Effector memory CD4-positive, alpha-beta T cell (primary cell): Measurements from ENCODE around the gene KRTAP5-9.
"Not testable (repeated sequence)": the region's sequence is repeated elsewhere in the genome, so short reads cannot be mapped to it uniquely, and the experiment has no call there.

Experiments
- DNase-seq, 3 donors: peaks; one replicate each; pipeline ENCODE4 v3.0.0-alpha.2; 2020
- H3K27ac ChIP-seq: 2 replicates; pipeline ENCODE4 v1.7.0; 2013; ENCODE audit warnings: mild to moderate bottlenecking, low read length, moderate library complexity; ENCODE audit not compliant: insufficient read depth, poor library complexity, severe bottlenecking
- H3K27me3 ChIP-seq: replicated peaks from 2 replicates; pipeline ENCODE4 v1.7.0; 2013; ENCODE audit warnings: mild to moderate bottlenecking, low read length; ENCODE audit not compliant: insufficient read depth, control insufficient read depth, poor library complexity, severe bottlenecking
- H3K36me3 ChIP-seq: 2 replicates; pipeline ENCODE4 v1.7.0; 2013; ENCODE audit warnings: mild to moderate bottlenecking, low read length, moderate library complexity; ENCODE audit not compliant: control insufficient read depth, insufficient read depth
- H3K4me1 ChIP-seq: 2 replicates; pipeline ENCODE4 v1.7.0; 2013; ENCODE audit warnings: low read length, mild to moderate bottlenecking; ENCODE audit not compliant: control insufficient read depth, insufficient read depth, poor library complexity, severe bottlenecking
- H3K4me3 ChIP-seq: 2 replicates; pipeline ENCODE4 v1.7.0; 2013; ENCODE audit warnings: low read length, low read depth, mild to moderate bottlenecking; ENCODE audit not compliant: insufficient read depth, poor library complexity, severe bottlenecking
- H3K9me3 ChIP-seq: 2 replicates; pipeline ENCODE4 v1.7.0; 2013; ENCODE audit warnings: mild to moderate bottlenecking, low read length, moderate library complexity; ENCODE audit not compliant: control insufficient read depth

Gene KRTAP5-9

DNA sequence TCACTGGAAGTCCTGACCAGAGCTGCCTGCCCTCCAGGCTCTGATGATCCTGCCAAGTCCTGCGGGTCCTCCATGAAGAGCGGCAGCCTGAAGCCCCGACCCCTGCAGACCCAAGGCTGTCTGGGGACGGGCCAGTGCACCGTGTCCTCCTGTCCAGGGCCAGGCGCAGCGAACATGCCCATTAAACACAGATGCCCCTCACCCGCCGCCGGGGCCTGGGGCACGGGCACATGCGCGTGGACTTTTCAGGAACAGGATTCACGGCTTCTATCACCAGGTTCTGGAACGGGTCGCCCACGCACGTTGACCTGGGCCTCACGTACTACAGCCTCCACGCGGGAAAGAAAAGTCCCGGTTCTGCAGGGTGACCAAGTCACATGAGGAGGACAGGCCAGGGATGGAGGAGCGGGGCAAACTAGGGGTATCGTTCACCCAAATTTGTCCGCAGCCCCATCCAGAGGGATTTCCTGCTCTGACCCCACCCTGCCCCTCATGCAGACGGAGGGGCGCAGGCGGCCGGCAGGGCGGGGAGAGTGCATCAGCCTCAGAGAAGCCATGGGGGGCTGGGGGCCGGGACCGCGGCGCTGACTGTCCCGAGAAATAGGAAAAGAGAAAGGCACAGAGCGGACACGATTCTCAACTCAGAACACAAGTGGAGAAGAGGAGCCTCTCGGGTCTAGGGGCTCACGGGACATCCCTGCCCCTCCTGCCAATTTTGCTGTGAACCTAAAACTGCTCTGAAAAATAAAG is 23.1 kb downstream of the KRTAP5-9 start:
- not testable (repeated sequence) for H3K27me3 ChIP-seq, H3K9me3 ChIP-seq, H3K27ac ChIP-seq, H3K4me1 ChIP-seq, H3K36me3 ChIP-seq, DNase-seq, H3K4me3 ChIP-seq

DNA sequence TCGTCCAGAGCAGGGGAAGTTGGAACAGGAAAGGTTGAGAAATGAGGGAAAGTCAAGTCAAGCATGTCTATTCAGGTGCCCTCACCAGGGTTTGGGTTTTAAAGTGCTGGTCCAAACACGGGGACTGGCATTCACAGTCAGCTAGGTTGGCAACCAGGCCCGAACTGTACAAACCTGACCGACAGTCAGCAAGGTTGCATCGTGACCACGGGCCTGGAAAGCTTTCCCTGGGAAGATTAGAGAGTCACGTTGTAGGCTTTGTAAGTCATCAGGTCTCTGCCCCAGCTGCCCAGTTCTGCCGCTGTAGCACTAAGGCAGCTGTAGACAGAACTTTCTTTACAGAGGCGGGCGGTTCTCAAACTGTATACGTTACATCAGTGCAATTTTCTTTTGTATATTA is 24.6 kb downstream of the KRTAP5-9 start:
- no peak overlapping the region for H3K27ac ChIP-seq
- H3K9me3 ChIP-seq, result no peaks in the 10 kb centered on the region
- no peaks in the 10 kb centered on the region for H3K27me3 ChIP-seq
- no peaks in the 10 kb centered on the region for H3K36me3 ChIP-seq
- DNase-seq, result no peak
- H3K4me3 ChIP-seq, result no peak overlapping the region
- H3K4me1 ChIP-seq, result no peaks in the 10 kb centered on the region

DNA sequence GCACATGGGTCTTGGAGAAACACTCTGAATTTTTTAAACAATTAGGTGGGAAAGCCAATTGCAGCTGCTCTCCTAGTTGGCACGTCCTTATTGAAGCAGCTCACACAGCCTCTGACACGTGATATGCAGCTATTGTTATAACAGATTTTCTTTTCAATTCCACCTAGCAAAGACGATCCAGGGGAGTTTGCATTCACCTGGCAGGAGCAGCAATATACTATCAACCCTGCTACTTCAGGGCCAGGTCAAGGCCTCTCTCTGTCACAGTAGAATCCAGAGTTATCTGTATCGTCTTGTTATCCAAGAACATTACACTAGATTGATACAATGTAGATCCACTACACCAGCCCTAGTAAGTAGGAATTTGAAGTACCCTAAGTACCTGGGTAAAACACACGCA is 26.2 kb downstream of the KRTAP5-9 start:
- Histone ChIP-seq H3K36me3 (no peaks in the 10 kb centered on the region), H3K4me1 (no peaks in the 10 kb centered on the region), H3K27ac (no peak overlapping the region), H3K9me3 (no peaks in the 10 kb centered on the region), H3K27me3 (no peaks in the 10 kb centered on the region), H3K4me3 (no peak overlapping the region)
- no peak for DNase-seq

DNA sequence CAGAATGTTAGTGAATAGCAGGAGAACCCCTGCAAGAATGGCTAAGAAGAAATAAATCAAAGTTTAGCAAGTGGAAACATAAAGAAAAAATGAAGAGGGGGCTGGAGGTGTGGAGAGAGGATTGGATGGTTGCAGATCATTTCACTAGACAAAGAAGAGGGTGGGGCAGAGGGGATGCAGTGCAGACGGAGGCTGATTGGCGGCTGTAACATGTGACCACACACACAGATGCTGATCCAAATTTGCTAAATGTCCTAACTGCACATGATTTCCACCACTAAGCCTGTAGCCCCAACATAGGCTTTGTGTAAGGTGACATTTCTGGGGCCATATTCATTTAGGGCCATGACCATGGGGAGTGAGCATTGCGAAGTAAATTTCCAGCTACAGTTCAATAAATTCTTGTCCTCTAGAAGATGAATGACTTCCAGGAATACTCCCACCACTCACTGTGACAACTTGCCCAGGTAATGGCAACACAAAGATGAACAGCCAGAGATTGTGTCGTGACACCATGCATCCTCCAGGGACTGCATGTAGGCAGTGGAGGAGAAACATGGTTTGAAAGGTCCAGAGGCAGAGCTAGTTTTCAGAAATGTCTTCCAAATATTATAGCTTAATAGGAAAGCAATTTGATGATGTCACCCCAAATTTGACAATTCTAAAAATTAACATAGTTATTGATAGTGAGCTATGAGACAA is 27.7 kb downstream of the KRTAP5-9 start:
- Histone ChIP-seq H3K27ac (no peak overlapping the region), H3K36me3 (no peaks in the 10 kb centered on the region), H3K27me3 (no peaks in the 10 kb centered on the region), H3K4me3 (no peak overlapping the region), H3K4me1 (no peaks in the 10 kb centered on the region), H3K9me3 (no peaks in the 10 kb centered on the region)
- DNase-seq, result no peak

DNA sequence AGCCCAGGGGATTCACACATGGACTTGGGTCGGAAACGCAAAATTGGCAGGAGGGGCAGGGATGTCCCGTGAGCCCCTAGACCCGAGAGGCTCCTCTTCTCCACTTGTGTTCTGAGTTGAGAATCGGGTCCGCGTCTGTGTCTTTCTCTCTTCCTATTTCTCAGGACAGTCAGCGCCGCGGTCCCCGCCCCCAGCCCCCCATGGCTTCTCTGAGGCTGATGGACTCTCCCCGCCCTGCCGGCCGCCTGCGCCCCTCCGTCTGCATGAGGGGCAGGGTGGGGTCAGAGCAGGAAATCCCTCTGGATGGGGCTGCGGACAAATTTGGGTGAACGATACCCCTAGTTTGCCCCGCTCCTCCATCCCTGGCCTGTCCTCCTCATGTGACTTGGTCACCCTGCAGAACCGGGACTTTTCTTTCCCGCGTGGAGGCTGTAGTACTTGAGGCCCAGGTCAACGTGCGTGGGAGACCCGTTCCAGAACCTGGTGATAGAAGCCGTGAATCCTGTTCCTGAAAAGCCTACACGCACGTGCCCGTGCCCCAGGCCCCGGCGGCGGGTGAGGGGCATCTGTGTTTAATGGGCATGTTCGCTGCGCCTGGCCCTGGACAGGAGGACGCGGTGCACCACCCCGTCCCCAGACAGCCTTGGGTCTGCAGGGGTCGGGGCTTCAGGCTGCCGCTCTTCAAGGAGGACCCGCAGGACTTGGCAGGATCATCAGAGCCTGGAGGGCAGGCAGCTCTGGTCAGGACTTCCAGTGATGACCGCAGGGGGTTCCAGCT is 28.7 kb downstream of the KRTAP5-9 start:
- H3K4me3 ChIP-seq, H3K4me1 ChIP-seq, H3K36me3 ChIP-seq: not testable (repeated sequence)

DNA sequence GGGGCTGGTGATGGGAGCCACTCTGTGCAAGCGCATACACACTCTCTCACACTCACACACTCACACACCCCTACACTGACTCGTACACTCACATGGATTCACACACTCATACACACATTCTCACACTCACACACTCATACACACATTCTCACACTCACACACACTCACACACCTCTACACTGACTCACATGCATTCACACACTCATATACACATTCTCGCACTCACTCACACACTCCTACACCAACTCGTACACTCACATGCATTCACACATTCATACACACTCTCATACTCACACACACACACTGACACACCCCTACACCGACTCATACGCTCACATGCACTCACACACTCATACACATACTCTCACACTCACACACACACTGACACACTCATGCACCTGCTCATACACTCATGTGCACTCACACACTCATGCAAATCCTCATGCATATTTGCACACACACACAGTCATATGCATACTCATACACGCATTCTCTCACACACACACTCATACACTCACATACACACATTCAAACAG is 29.3 kb downstream of the KRTAP5-9 start:
- Histone ChIP-seq H3K9me3 (no peaks in the 10 kb centered on the region), H3K36me3 (no peaks in the 10 kb centered on the region), H3K4me1 (no peaks in the 10 kb centered on the region), H3K27me3 (no peaks in the 10 kb centered on the region), H3K4me3 (no peak overlapping the region), H3K27ac (no peak overlapping the region)
- no peak for DNase-seq

More for the DNA sequence above, 28.7 kb downstream of the KRTAP5-9 start:
- not testable (repeated sequence) for H3K27ac ChIP-seq, DNase-seq, H3K9me3 ChIP-seq, H3K27me3 ChIP-seq

DNA sequence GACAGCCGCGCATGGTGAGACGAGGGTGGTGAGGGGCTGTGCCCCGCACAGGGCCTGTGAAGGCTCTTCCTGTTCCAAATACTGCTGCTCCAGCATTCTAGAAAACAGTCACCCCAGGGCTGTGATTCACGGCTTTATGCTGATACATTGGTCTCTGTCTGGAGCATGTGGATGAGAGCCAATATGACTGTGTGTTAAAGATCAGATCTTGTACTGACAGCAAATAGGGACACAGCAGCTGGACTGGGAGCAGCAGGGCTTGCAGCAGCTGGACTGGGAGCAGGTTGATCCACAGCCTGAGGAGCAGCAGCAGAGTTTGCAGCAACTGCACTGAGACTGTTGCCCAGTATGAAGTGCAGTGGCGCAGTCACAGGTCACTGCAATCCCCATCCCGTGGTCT is 31.3 kb downstream of the KRTAP5-9 start:
- DNase-seq, H3K9me3 ChIP-seq, H3K27me3 ChIP-seq, H3K4me3 ChIP-seq, H3K27ac ChIP-seq, H3K36me3 ChIP-seq, H3K4me1 ChIP-seq: not testable (repeated sequence)

DNA sequence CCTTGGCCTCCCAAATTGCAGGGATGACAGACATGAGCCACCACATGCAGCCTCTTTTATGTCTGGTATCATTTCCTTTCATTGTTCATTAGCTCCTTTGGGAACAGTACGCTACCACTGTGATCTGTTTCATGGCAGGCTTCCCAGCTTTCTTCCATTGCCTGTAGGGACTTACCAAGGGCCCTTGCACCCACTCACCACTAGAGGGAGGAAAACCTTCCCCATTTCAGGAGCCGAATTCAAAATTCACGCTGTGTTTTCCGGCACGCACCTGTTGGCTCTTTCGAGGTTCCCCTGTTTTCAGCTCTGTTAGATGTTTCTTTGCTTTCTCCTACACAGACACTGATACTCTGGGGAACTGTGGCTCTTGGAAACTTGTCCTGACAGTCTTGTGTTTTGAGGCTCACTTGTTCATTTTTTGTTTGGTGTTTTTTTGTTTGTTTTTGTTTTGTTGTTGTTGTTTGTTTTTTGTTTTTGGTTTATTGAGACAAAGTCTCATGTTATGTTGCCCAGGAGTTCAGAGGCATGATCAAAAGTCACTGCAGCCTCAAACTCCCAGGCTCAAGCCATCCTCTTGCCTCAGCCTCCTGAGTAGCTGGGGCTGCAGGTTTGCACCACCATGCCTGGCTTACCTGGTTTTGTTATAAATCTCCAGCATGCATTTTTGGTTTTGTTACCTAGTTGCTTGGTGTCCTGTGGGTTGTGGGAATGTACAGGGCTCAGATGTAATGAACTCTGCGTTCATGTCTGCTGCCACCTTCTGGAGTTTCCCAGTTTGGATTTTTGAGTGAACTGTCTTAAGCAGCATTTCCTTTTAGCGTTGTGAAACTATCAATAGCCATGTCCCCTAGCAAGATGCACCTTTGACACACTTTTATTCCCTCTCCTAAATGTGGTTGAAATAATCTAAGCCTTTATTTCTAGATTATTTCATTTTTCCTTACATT is 32.1 kb downstream of the KRTAP5-9 start:
- no peaks in the 10 kb centered on the region for H3K27me3 ChIP-seq
- no peak for DNase-seq
- H3K9me3 ChIP-seq, result no peaks in the 10 kb centered on the region
- H3K27ac ChIP-seq, result no peak overlapping the region
- no peak overlapping the region for H3K4me3 ChIP-seq
- no peaks in the 10 kb centered on the region for H3K36me3 ChIP-seq
- no peaks in the 10 kb centered on the region for H3K4me1 ChIP-seq

DNA sequence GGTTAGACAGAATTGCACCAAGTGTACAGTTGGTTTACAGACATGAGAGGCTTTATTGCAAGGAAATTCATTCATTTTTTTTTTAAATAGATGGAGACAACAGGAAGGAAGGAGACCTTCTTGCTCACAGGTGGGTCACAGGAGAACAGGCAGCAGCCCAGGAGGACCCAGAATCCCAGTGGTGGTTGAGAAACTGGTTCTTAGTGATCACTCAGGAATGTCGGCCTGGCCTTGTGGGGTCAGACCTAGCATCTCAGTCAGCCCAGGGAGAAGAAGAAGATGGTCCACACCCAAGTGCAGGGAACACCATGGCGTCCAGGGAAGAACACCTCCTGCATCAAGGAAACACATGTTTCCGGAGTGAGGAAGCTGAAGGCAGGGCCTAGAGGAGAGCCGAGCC is 33.6 kb downstream of the KRTAP5-9 start:
- Histone ChIP-seq H3K36me3 (no peaks in the 10 kb centered on the region), H3K27ac (no peak overlapping the region), H3K9me3 (no peaks in the 10 kb centered on the region), H3K27me3 (no peaks in the 10 kb centered on the region), H3K4me1 (no peaks in the 10 kb centered on the region), H3K4me3 (no peak overlapping the region)
- no peak for DNase-seq
